Smooth muscle cell (in vitro differentiated cells): ENCODE measurements around the gene PLOD3. TPM values are rescaled to one million over a fixed set of nuclear protein-coding genes. Genes with fewer than 3 reads are reported as not detected.

ENCODE experiments used
- DNase-seq: peaks from one replicate; lab custom pipeline; 2025; ENCODE audit not compliant: unreplicated experiment; lab: John Stamatoyannopoulos, UW
- H2AFZ ChIP-seq: fragments of 200-600 bp; sonication (generic); 2 replicates; pipeline ENCODE4 v1.6.0; 2016; ENCODE audit warnings: antibody characterized with exemption, low read depth, mild to moderate bottlenecking
- H3F3A ChIP-seq: fragments of 200-600 bp; sonication (generic); 2 replicates; pipeline ENCODE4 v1.6.0; 2017; ENCODE audit warnings: antibody characterized with exemption, low read depth
- H3K27ac ChIP-seq: fragments of 200-600 bp; sonication (generic); 2 replicates; pipeline ENCODE4 v1.5.1; 2016; ENCODE audit warnings: low read depth, mild to moderate bottlenecking
- H3K27me3 ChIP-seq: fragments of 200-600 bp; sonication (generic); 2 replicates; pipeline ENCODE4 v1.6.1; 2016; ENCODE audit warnings: low read depth, mild to moderate bottlenecking
- H3K36me3 ChIP-seq: fragments of 200-600 bp; sonication (generic); 2 replicates; pipeline ENCODE4 v1.5.1; 2016; ENCODE audit warnings: low read depth
- H3K4me1 ChIP-seq: fragments of 200-600 bp; sonication (generic); 2 replicates; pipeline ENCODE4 v1.5.1; 2016; ENCODE audit warnings: low read depth
- H3K4me2 ChIP-seq: fragments of 200-600 bp; sonication (generic); 2 replicates; pipeline ENCODE4 v1.6.0; 2016; ENCODE audit warnings: mild to moderate bottlenecking
- H3K4me3 ChIP-seq: fragments of 200-600 bp; sonication (generic); 2 replicates; pipeline ENCODE4 v1.5.1; 2016; ENCODE audit warnings: mild to moderate bottlenecking
- H3K79me2 ChIP-seq: fragments of 200-600 bp; sonication (generic); 2 replicates; pipeline ENCODE4 v1.6.0; 2016; ENCODE audit warnings: low read depth, mild to moderate bottlenecking
- H3K9ac ChIP-seq: fragments of 200-600 bp; sonication (generic); 2 replicates; pipeline ENCODE4 v1.6.0; 2016; ENCODE audit warnings: low read depth
- H3K9me3 ChIP-seq: fragments of 200-600 bp; sonication (generic); replicated peaks from 2 replicates; pipeline ENCODE4 v1.5.1; 2016; ENCODE audit warnings: low read depth
- H4K20me1 ChIP-seq: fragments of 200-600 bp; sonication (generic); 2 replicates; pipeline ENCODE4 v1.6.0; 2016; ENCODE audit warnings: low read depth
- CTCF ChIP-seq: fragments of 200-600 bp; sonication (generic); IDR thresholded peaks from 2 replicates; pipeline ENCODE4 v1.5.1; 2017; ENCODE audit warnings: borderline replicate concordance, mild to moderate bottlenecking, antibody characterized with exemption; ENCODE audit not compliant: insufficient read depth, poor library complexity, severe bottlenecking
- WGBS: methylation state at CpG from one replicate; pipeline ENCODE4 v1.1.7; 2016; ENCODE audit warnings: low lambda C conversion rate; 5-methylcytosine and 5-hydroxymethylcytosine counted together
- polyA plus RNA-seq: library from polyadenylated mRNA; unstranded; fragments of >200 nt; fragmentation: Nextera tagmentation; extraction: Ambion mirVana; gene quantifications from 2 replicates; pipeline ENCODE4 v1.2.1, GENCODE V29; 2016
- total RNA-seq: library from RNA; depleted of rRNA; stranded (reverse); fragments of >200 nt; gene quantifications from 2 replicates; pipeline ENCODE4 v1.2.3, GENCODE V29; 2014

PLOD3 gene
- total and polyA plus RNA-seq, 2 experiments from 2014 or later = 58.4 to 168 TPM

- H3K27ac ChIP-seq = no peak overlapping the region
- no peak overlapping the region for H3K9ac ChIP-seq
- TF ChIP-seq CTCF = no peak
- no peaks in the 10 kb centered on the region for H3K9me3 ChIP-seq
- H3K79me2 ChIP-seq = no peaks in the 10 kb centered on the region
- H3K36me3 ChIP-seq = no peaks in the 10 kb centered on the region
- no peak overlapping the region for H3K4me2 ChIP-seq
- no peaks in the 10 kb centered on the region for H4K20me1 ChIP-seq
- peaks cover 100% of the 10 kb centered on the region for H3K27me3 ChIP-seq
- WGBS = 57% methylated on average over 3 of the region's 3 CpGs
- H3F3A ChIP-seq = no peaks in the 10 kb centered on the region
- no peak overlapping the region for H2AFZ ChIP-seq
- no peak overlapping the region for H3K4me3 ChIP-seq
- DNase-seq = no peak
- peaks cover 24% of the 10 kb centered on the region for H3K4me1 ChIP-seq
Measured at GRCh38 chr7:101175664-101176063, 41.7 kb downstream of the PLOD3 start.

- H3K79me2 ChIP-seq = no peaks in the 10 kb centered on the region
- WGBS = 14% methylated on average over 27 of the region's 28 CpGs
- no peaks in the 10 kb centered on the region for H3K36me3 ChIP-seq
Measured at GRCh38 chr7:101174322-101174854, 43.0 kb downstream of the PLOD3 start.

GRCh38 chr7:101173752-101174244 is 43.6 kb downstream of the PLOD3 start:
- no peak for TF ChIP-seq CTCF
- no peaks in the 10 kb centered on the region for H3F3A ChIP-seq
- peaks cover 20% of the 10 kb centered on the region for H3K4me1 ChIP-seq
- H3K27me3 ChIP-seq = peaks cover 90% of the 10 kb centered on the region
- no peak overlapping the region for H2AFZ ChIP-seq
- H4K20me1 ChIP-seq = no peaks in the 10 kb centered on the region
- no peak for DNase-seq
- H3K4me2 ChIP-seq = peak overlapping the region; percentile 81
- peak overlapping the region; percentile 14 for H3K4me3 ChIP-seq
- no peaks in the 10 kb centered on the region for H3K36me3 ChIP-seq
- no peaks in the 10 kb centered on the region for H3K79me2 ChIP-seq
- no peak overlapping the region for H3K27ac ChIP-seq
- 14% methylated on average over 9 of the region's 16 CpGs for WGBS
- H3K9me3 ChIP-seq = no peaks in the 10 kb centered on the region
- no peak overlapping the region for H3K9ac ChIP-seq

More at GRCh38 chr7:101174322-101174854, 43.0 kb downstream of the PLOD3 start:
- Histone ChIP-seq H4K20me1 (no peaks in the 10 kb centered on the region), H3K4me3 (no peak overlapping the region), H3K9ac (no peak overlapping the region), H3K4me2 (no peak overlapping the region), H3K9me3 (no peaks in the 10 kb centered on the region), H3F3A (no peaks in the 10 kb centered on the region), H2AFZ (no peak overlapping the region), H3K27ac (no peak overlapping the region), H3K27me3 (peaks cover 96% of the 10 kb centered on the region), H3K4me1 (peaks cover 20% of the 10 kb centered on the region)
- no peak for TF ChIP-seq CTCF
- no peak for DNase-seq
